ENCODE data around the gene PHGDH.
"Not testable (repeated sequence)": the region's sequence is repeated elsewhere in the genome, so short reads cannot be mapped to it uniquely, and the experiment has no call there.

The PHGDH gene

GRCh38 chr1:119762953-119763352, 51.2 kb downstream of the PHGDH start:
- DNase-seq (ENCODE audit: low spot score): no peak

GRCh38 chr1:119764220-119764619, 52.5 kb downstream of the PHGDH start:
- DNase-seq (ENCODE audit: low spot score): no peak

GRCh38 chr1:119766374-119766794, 54.6 kb downstream of the PHGDH start:
- peak; percentile 12 for DNase-seq (ENCODE audit: low spot score)

- no peak for DNase-seq (ENCODE audit: low spot score)
These were observed 55.8 kb downstream of the PHGDH start for GRCh38 chr1:119767486-119767885.

- DNase-seq (ENCODE audit: low spot score): no peak
These were observed 57.0 kb downstream of the PHGDH start, which contains the start of gene HMGCS2 for GRCh38 chr1:119768778-119769177. Gene HMGCS2, minus strand, starts transcription at chr1:119768905. Its CDS starts 61 bp downstream, at chr1:119768844.

GRCh38 chr1:119771016-119771415, 59.3 kb downstream of the PHGDH start:
- peak; percentile 4 for DNase-seq (ENCODE audit: low spot score)

- no peak for DNase-seq (ENCODE audit: low spot score)
These were observed 60.0 kb downstream of the PHGDH start for GRCh38 chr1:119771770-119772169.

- DNase-seq (ENCODE audit: low spot score): no peak
These were observed 60.6 kb downstream of the PHGDH start for GRCh38 chr1:119772298-119772697.

- DNase-seq (ENCODE audit: low spot score): no peak
These were observed 62.0 kb downstream of the PHGDH start for GRCh38 chr1:119773711-119774241.

- no peak for DNase-seq (ENCODE audit: low spot score)
These were observed 63.2 kb downstream of the PHGDH start for GRCh38 chr1:119774746-119775490.

- no peak for DNase-seq (ENCODE audit: low spot score)
These were observed 66.6 kb downstream of the PHGDH start for GRCh38 chr1:119778359-119778758.

- no peak for DNase-seq (ENCODE audit: low spot score)
These were observed 67.3 kb downstream of the PHGDH start for GRCh38 chr1:119778886-119779560.

GRCh38 chr1:119779869-119780356, 68.2 kb downstream of the PHGDH start:
- DNase-seq (ENCODE audit: low spot score): no peak

GRCh38 chr1:119781434-119782210, 69.9 kb downstream of the PHGDH start:
- no peak for DNase-seq (ENCODE audit: low spot score)

- no peak for DNase-seq (ENCODE audit: low spot score)
These were observed 71.0 kb downstream of the PHGDH start for GRCh38 chr1:119782631-119783325.

- no peak for DNase-seq (ENCODE audit: low spot score)
These were observed 71.8 kb downstream of the PHGDH start for GRCh38 chr1:119783354-119784185.

- no peak for DNase-seq (ENCODE audit: low spot score)
These were observed 72.6 kb downstream of the PHGDH start for GRCh38 chr1:119784191-119784781.

GRCh38 chr1:119786046-119786445, 74.3 kb downstream of the PHGDH start:
- not testable (repeated sequence) for DNase-seq (ENCODE audit: low spot score)

- not testable (repeated sequence) for DNase-seq (ENCODE audit: low spot score)
These were observed 74.8 kb downstream of the PHGDH start for GRCh38 chr1:119786473-119787050.

GRCh38 chr1:119787776-119788175, 76.0 kb downstream of the PHGDH start:
- DNase-seq (ENCODE audit: low spot score): no peak
